Thyroid gland (tissue), 4 donors: ENCODE results near the gene TNPO3. TPM values are rescaled to one million over a fixed set of nuclear protein-coding genes. Genes with fewer than 3 reads are reported as not detected.
"Not testable (repeated sequence)": the region's sequence is repeated elsewhere in the genome, so short reads cannot be mapped to it uniquely, and the experiment has no call there.

Experiments used
- DNase-seq, 2 donors: peaks; one replicate each; pipeline ENCODE4 v3.0.0-alpha.2; 2019
- H3K27ac ChIP-seq, 3 donors: fragments of 200-600 bp; sonication (generic); 1 replicate in 2 of 3; 2 replicates in 1 of 3; pipeline ENCODE4 v1.5.1; 2016 to 2019; ENCODE audit warnings: mild to moderate bottlenecking in 1 of 3, moderate library complexity in 1 of 3
- H3K27me3 ChIP-seq: fragments of 200-600 bp; sonication (generic); one replicate; pipeline ENCODE4 v1.5.1; 2019
- H3K36me3 ChIP-seq, 2 donors: fragments of 200-600 bp; sonication (generic); one replicate each; pipeline ENCODE4 v1.5.1; 2016 to 2019
- H3K4me1 ChIP-seq, 2 donors: fragments of 200-600 bp; sonication (generic); one replicate each; pipeline ENCODE4 v1.5.1; 2017 to 2019
- H3K4me3 ChIP-seq, 3 donors: fragments of 200-600 bp; sonication (generic); replicated peaks in 1 of 3; 1 replicate in 2 of 3; 2 replicates in 1 of 3; pipeline ENCODE4 v1.5.1; 2016; ENCODE audit warnings: mild to moderate bottlenecking in 1 of 3
- H3K9me3 ChIP-seq: fragments of 200-600 bp; sonication (generic); one replicate; pipeline ENCODE4 v1.5.1; 2017
- POLR2A ChIP-seq, 2 donors: fragments of 450-650 bp; IDR thresholded peaks; one replicate each; pipeline ENCODE4 v1.6.1; 2017; ENCODE audit warnings: antibody characterized with exemption in 2 of 2, mild to moderate bottlenecking in 2 of 2, moderate library complexity in 1 of 2
- WGBS, 2 donors: methylation state at CpG; one replicate each; pipeline ENCODE4 v1.1.5; 2017; 5-methylcytosine and 5-hydroxymethylcytosine counted together
- intact Hi-C: fragments of 100-400 bp; cut with DNase I; formaldehyde crosslinking; loops from one replicate; pipeline ENCODE4 v1.15.1; 2023
- total RNA-seq, 4 donors: library from RNA; depleted of rRNA; stranded (reverse); fragments of >200 nt; gene quantifications; one replicate each; pipeline ENCODE4 v1.2.3, GENCODE V29; 2016
- TF ChIP-seq, protein P1 (sequence below), 6 experiments: fragments of 200-600 bp in 3 of 6; fragments of 450-650 bp in 3 of 6; sonication (generic) in 3 of 6; IDR thresholded peaks; one replicate each; pipeline ENCODE4 v1.5.1; 2016 to 2019; ENCODE audit warnings: antibody characterized with exemption in 6 of 6, mild to moderate bottlenecking in 2 of 6, inconsistent platforms in 1 of 6, moderate library complexity in 1 of 6

TNPO3 gene
- total RNA-seq, 4 donors from 2014 or later = 46.1 to 56.2 (median 51.8) TPM

DNA sequence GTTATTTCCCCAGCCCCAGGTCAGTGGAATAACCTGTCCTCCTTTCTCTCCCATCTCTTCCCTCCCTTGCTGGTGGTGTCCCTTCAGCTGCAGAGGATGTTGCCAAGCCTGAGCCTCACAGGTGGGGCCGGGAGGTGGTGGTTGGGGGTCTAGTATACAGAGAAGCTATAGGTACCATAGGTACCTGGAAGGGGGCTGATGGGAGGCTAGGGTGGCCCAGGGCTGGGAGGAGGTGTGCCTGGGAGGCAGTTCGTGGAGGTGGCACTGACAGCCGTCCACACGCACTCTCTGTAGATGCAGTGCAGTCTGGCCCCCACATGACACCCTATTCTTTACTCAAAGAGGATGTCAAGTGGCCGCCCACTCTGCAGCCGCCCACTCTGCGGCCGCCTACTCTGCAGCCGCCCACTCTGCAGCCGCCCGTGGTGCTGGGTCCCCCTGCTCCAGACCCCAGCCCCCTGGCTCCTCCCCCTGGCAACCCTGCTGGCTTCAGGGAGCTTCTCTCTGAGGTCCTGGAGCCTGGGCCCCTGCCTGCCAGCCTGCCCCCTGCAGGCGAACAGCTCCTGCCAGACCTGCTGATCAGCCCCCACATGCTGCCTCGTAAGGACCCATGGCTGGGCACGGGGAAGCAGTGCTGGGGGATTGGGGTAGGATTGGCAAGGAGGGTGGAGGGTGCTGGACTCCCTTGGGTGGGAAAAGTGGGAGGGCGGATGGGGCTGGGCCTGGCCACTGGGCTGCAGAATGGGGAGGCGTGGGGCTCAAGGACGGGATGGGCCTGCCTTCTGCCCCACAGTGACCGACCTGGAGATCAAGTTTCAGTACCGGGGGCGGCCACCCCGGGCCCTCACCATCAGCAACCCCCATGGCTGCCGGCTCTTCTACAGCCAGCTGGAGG lies 107.7 kb downstream of the TNPO3 start:
- Histone ChIP-seq H3K4me1 (no peaks in the 10 kb centered on the region), H3K27ac (no peak overlapping the region), H3K4me3 (no peak overlapping the region), H3K9me3 (no peaks in the 10 kb centered on the region), H3K36me3 (no peaks in the 10 kb centered on the region), H3K27me3 (no peaks in the 10 kb centered on the region)
- WGBS, 2 donors = 84 to 87% methylated on average over 10 to 18 of the region's 22 CpGs
- no peak for DNase-seq
- no peak for TF ChIP-seq POLR2A (IDR thresholded peaks at IDR 0.05)
- TF ChIP-seq, protein P1, sequence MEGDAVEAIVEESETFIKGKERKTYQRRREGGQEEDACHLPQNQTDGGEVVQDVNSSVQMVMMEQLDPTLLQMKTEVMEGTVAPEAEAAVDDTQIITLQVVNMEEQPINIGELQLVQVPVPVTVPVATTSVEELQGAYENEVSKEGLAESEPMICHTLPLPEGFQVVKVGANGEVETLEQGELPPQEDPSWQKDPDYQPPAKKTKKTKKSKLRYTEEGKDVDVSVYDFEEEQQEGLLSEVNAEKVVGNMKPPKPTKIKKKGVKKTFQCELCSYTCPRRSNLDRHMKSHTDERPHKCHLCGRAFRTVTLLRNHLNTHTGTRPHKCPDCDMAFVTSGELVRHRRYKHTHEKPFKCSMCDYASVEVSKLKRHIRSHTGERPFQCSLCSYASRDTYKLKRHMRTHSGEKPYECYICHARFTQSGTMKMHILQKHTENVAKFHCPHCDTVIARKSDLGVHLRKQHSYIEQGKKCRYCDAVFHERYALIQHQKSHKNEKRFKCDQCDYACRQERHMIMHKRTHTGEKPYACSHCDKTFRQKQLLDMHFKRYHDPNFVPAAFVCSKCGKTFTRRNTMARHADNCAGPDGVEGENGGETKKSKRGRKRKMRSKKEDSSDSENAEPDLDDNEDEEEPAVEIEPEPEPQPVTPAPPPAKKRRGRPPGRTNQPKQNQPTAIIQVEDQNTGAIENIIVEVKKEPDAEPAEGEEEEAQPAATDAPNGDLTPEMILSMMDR (IDR thresholded peaks at IDR 0.05) = no peak
- intact Hi-C loops = no loop called here

DNA sequence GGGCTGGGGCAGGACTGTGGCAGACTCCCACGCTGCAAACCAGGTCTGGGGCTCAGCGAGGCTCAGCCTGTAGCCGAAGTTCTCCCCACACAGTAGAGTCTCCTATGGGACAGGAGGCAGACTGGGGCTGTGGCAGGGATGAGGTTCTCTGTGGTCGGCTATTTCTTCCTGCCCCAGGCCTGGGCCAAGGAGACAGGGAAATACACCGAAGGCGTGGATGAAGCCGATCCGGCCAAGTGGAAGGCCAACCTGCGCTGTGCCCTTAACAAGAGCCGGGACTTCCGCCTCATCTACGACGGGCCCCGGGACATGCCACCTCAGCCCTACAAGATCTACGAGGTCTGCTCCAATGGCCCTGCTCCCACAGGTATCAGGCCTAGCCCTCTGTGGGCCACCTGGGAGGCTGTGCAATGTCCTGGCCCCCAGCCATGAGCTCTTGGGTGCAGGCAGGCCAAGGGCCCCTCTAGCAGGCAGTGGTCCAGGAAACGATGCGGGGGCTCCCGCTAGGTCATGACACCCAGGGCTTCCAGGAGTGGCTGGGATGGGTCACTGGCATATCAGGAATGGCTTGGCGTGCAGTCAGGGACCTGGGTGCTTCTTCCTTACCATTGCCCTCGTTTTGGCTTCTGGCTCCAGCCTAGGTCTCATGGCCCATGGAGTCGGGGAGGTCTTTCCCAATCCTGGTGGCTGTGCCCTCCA lies 109.1 kb downstream of the TNPO3 start:
- WGBS, 2 donors = 85 to 91% methylated on average over 16 to 19 of the region's 21 CpGs
- Histone ChIP-seq H3K27me3 (no peaks in the 10 kb centered on the region), H3K27ac (no peak overlapping the region), H3K36me3 (no peaks in the 10 kb centered on the region), H3K4me3 (no peak overlapping the region), H3K9me3 (no peaks in the 10 kb centered on the region), H3K4me1 (no peaks in the 10 kb centered on the region)
- no peak for DNase-seq
- intact Hi-C loops = no loop called here
- no peak for TF ChIP-seq POLR2A (IDR thresholded peaks at IDR 0.05)
- TF ChIP-seq, protein P1 (IDR thresholded peaks at IDR 0.05) = no peak

DNA sequence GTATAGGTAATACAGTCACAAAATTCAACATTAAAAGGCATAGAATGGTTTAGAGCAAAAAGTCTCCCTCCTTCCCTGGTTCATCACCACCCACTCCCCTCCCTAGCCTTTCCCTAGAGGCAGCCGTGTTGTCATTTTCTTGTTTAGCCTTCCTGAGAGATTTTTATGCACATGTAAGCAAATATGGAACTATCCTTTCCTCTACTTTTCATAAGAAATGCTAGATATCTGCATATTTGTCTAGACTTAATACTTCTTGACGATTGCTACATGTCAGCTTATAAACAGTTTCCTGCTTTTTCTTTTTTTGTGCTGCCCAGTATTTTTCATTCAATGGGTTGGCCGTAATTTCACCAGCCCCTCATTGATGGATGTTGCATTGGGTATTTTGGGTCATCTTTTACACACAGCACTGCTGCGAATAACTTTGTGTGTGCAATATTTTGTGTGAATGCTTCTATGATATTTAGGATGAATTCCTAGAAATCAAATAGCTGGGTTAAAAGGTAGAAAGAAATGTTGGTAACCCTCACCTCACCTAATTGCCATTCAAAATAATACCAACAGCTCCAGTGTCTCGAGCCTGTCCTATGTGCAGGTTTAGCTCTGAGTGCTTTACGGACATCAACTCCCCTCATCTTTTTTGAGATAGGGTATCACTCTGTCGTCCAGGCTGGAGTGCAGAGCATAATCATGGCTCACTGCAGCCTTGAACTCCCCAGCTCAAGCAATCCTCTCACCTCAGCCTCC lies 110.2 kb downstream of the TNPO3 start:
- no peak for DNase-seq
- intact Hi-C loops = no loop called here
- H3K4me1 ChIP-seq = no peaks in the 10 kb centered on the region
- WGBS, 2 donors = 84 to 85% methylated on average over 7 of the region's 7 CpGs
- no peaks in the 10 kb centered on the region for H3K27me3 ChIP-seq
- no peaks in the 10 kb centered on the region for H3K36me3 ChIP-seq
- no peak overlapping the region for H3K4me3 ChIP-seq
- no peaks in the 10 kb centered on the region for H3K9me3 ChIP-seq
- TF ChIP-seq, protein P1 (IDR thresholded peaks at IDR 0.05) = no peak
- no peak for TF ChIP-seq POLR2A (IDR thresholded peaks at IDR 0.05)
- no peak overlapping the region for H3K27ac ChIP-seq

DNA sequence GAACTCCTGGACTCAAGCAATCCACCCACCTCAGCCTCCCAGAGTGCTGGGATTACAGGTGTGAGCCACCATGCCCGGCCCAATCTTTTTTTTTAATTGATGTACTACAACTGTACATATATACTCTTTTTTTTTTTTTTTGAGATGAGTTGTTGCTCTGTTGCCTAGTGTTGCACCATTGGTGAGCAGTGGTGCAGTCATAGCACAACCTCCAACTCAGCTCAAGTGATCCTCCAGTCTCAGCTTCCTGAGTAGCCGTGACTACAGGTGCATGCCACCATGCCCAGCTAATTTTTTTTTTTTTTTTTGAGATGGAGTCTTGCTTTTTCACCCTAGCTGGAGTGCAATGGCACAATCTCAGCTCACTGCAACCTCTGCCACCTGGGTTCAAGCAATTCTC lies 111.7 kb downstream of the TNPO3 start:
- H3K36me3 ChIP-seq, H3K9me3 ChIP-seq, H3K4me3 ChIP-seq, DNase-seq, H3K27me3 ChIP-seq, intact Hi-C loops, H3K4me1 ChIP-seq, H3K27ac ChIP-seq: not testable (repeated sequence)
- 92 to 96% methylated on average over 2 of the region's 2 CpGs for WGBS, 2 donors

DNA sequence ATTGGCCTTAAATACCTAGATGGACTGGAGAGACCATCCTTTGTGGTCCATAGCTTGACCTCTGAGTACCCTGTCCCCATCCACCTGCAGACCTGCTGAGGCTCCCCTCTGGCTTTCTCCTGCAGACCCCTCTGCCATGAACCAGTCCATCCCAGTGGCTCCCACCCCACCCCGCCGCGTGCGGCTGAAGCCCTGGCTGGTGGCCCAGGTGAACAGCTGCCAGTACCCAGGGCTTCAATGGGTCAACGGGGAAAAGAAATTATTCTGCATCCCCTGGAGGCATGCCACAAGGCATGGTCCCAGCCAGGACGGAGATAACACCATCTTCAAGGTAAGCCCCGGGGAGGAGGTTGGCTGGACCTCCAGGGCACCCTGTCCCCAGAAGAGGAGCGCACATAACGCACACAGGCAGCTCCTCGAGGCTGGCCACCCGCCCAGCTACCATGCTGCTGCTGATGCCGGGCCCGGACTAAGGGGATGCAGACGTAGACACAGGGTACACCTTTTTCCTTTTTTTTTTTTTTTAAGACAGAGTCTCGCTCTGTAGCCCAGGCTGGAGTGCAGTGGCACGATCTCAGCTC lies 112.9 kb downstream of the TNPO3 start:
- peaks cover 4 to 12% of the 10 kb centered on the region in 2 donors for H3K4me1 ChIP-seq
- no peaks in the 10 kb centered on the region for H3K27me3 ChIP-seq
- WGBS, 2 donors = 83 to 92% methylated on average over 16 of the region's 16 CpGs
- intact Hi-C loops = no loop called here
- no peak for DNase-seq
- no peak overlapping the region for H3K27ac ChIP-seq
- no peaks in the 10 kb centered on the region for H3K36me3 ChIP-seq
- no peak for TF ChIP-seq POLR2A (IDR thresholded peaks at IDR 0.05)
- TF ChIP-seq, protein P1 (IDR thresholded peaks at IDR 0.05) = no peak
- no peaks in the 10 kb centered on the region for H3K9me3 ChIP-seq
- no peak overlapping the region for H3K4me3 ChIP-seq
